Tibial nerve (tissue), 3 donors: ENCODE data around the gene PADI4.

ENCODE experiments used
- CTCF ChIP-seq, 5 experiments: fragments of 200-600 bp in 3 of 5; fragments of 450-650 bp in 2 of 5; sonication (generic) in 3 of 5; IDR thresholded peaks; one replicate each; pipeline ENCODE4 v1.5.1; 2016 to 2019; ENCODE audit warnings: antibody characterized with exemption in 5 of 5, mild to moderate bottlenecking in 3 of 5, moderate library complexity in 2 of 5
- POLR2A ChIP-seq, 2 donors: fragments of 450-650 bp; IDR thresholded peaks; one replicate each; pipeline ENCODE4 v1.6.1; 2017; ENCODE audit warnings: antibody characterized with exemption in 2 of 2, mild to moderate bottlenecking in 2 of 2, moderate library complexity in 2 of 2

- TF ChIP-seq CTCF (IDR thresholded peaks at IDR 0.05) (no peak), POLR2A (IDR thresholded peaks at IDR 0.05) (no peak)
These were observed 5.7 kb downstream of the PADI4 start for GRCh38 chr1:17313530-17314309.
